Measurements from ENCODE around the gene PTPN22.

The PTPN22 gene

GRCh38 chr1:113770031-113770430 is 101.5 kb downstream of the PTPN22 start:
- peaks cover 16% of the 10 kb centered on the region for H3K36me3 ChIP-seq (replicated peaks; ENCODE audit: low read depth, low read length)
- H2AFZ ChIP-seq (ENCODE audit: low read depth, low read length), result no peak overlapping the region
- TF ChIP-seq EZH2phosphoT487 (IDR thresholded peaks at IDR 0.05; ENCODE audit: low read depth), result no peak
- TF ChIP-seq CTCF (IDR thresholded peaks at IDR 0.05; ENCODE audit: low read depth, low read length), result no peak
- no peaks in the 10 kb centered on the region for H3K9me3 ChIP-seq (ENCODE audit: insufficient read depth, low read length)
- no peak overlapping the region for H3K4me2 ChIP-seq (ENCODE audit: low read length)
- no peaks in the 10 kb centered on the region for H4K20me1 ChIP-seq (ENCODE audit: insufficient read depth, low read length)
- no peaks in the 10 kb centered on the region for H3K4me1 ChIP-seq (ENCODE audit: low read length)
- H3K4me3 ChIP-seq (ENCODE audit: low read length), result no peak overlapping the region
- no peaks in the 10 kb centered on the region for H3K27me3 ChIP-seq (ENCODE audit: low read depth, low read length)
- H3K9ac ChIP-seq (ENCODE audit: low read length), result no peak overlapping the region
- no peak overlapping the region for H3K27ac ChIP-seq (ENCODE audit: low read length)
- no peaks in the 10 kb centered on the region for H3K79me2 ChIP-seq (ENCODE audit: low read length)

GRCh38 chr1:113769601-113769970 is 101.9 kb downstream of the PTPN22 start:
- Histone ChIP-seq H4K20me1 (ENCODE audit: insufficient read depth, low read length) (no peaks in the 10 kb centered on the region), H3K4me1 (ENCODE audit: low read length) (no peaks in the 10 kb centered on the region), H3K9me3 (ENCODE audit: insufficient read depth, low read length) (no peaks in the 10 kb centered on the region), H3K79me2 (ENCODE audit: low read length) (no peaks in the 10 kb centered on the region), H2AFZ (ENCODE audit: low read depth, low read length) (no peak overlapping the region), H3K9ac (ENCODE audit: low read length) (no peak overlapping the region), H3K27me3 (ENCODE audit: low read depth, low read length) (no peaks in the 10 kb centered on the region), H3K4me2 (ENCODE audit: low read length) (no peak overlapping the region), H3K4me3 (ENCODE audit: low read length) (no peak overlapping the region), H3K27ac (ENCODE audit: low read length) (no peak overlapping the region), H3K36me3 (replicated peaks; ENCODE audit: low read depth, low read length) (peaks cover 18% of the 10 kb centered on the region)
- TF ChIP-seq CTCF (IDR thresholded peaks at IDR 0.05; ENCODE audit: low read depth, low read length), result no peak
- no peak for TF ChIP-seq EZH2phosphoT487 (IDR thresholded peaks at IDR 0.05; ENCODE audit: low read depth)

- H3K79me2 ChIP-seq (ENCODE audit: low read length), result no peaks in the 10 kb centered on the region
- no peak overlapping the region for H3K27ac ChIP-seq (ENCODE audit: low read length)
- peaks cover 19% of the 10 kb centered on the region for H3K36me3 ChIP-seq (replicated peaks; ENCODE audit: low read depth, low read length)
- H3K4me3 ChIP-seq (ENCODE audit: low read length), result no peak overlapping the region
- H2AFZ ChIP-seq (ENCODE audit: low read depth, low read length), result no peak overlapping the region
- no peaks in the 10 kb centered on the region for H3K9me3 ChIP-seq (ENCODE audit: insufficient read depth, low read length)
- no peaks in the 10 kb centered on the region for H4K20me1 ChIP-seq (ENCODE audit: insufficient read depth, low read length)
- H3K27me3 ChIP-seq (ENCODE audit: low read depth, low read length), result no peaks in the 10 kb centered on the region
- H3K9ac ChIP-seq (ENCODE audit: low read length), result no peak overlapping the region
- TF ChIP-seq CTCF (IDR thresholded peaks at IDR 0.05; ENCODE audit: low read depth, low read length), result no peak
- TF ChIP-seq EZH2phosphoT487 (IDR thresholded peaks at IDR 0.05; ENCODE audit: low read depth), result no peak
- no peak overlapping the region for H3K4me2 ChIP-seq (ENCODE audit: low read length)
- no peaks in the 10 kb centered on the region for H3K4me1 ChIP-seq (ENCODE audit: low read length)
These were observed 102.5 kb downstream of the PTPN22 start for GRCh38 chr1:113768916-113769600.

- Histone ChIP-seq H4K20me1 (ENCODE audit: insufficient read depth, low read length) (no peaks in the 10 kb centered on the region), H2AFZ (ENCODE audit: low read depth, low read length) (no peak overlapping the region), H3K36me3 (replicated peaks; ENCODE audit: low read depth, low read length) (peaks cover 19% of the 10 kb centered on the region), H3K79me2 (ENCODE audit: low read length) (no peaks in the 10 kb centered on the region), H3K9me3 (ENCODE audit: insufficient read depth, low read length) (no peaks in the 10 kb centered on the region), H3K27me3 (ENCODE audit: low read depth, low read length) (no peaks in the 10 kb centered on the region), H3K4me3 (ENCODE audit: low read length) (no peak overlapping the region), H3K27ac (ENCODE audit: low read length) (no peak overlapping the region), H3K4me1 (ENCODE audit: low read length) (no peaks in the 10 kb centered on the region), H3K4me2 (ENCODE audit: low read length) (no peak overlapping the region), H3K9ac (ENCODE audit: low read length) (no peak overlapping the region)
- TF ChIP-seq CTCF (IDR thresholded peaks at IDR 0.05; ENCODE audit: low read depth, low read length), result no peak
- no peak for TF ChIP-seq EZH2phosphoT487 (IDR thresholded peaks at IDR 0.05; ENCODE audit: low read depth)
These were observed 105.9 kb downstream of the PTPN22 start for GRCh38 chr1:113765306-113766230.
